IMR-90 (cell line): ENCODE measurements around the gene CAT. TPM values are rescaled to one million over a fixed set of nuclear protein-coding genes. Genes with fewer than 3 reads are reported as not detected.

ENCODE experiments used
- ATAC-seq: fragments of 200-7000 bp; cut with Tn5 transposase; 2 replicates; pipeline ENCODE4 v1.9.1; 2020; ENCODE audit warnings: low read depth, mild to moderate bottlenecking, moderate library complexity
- BruUV-seq: library from RNA; stranded (reverse); fragments of 400-500 nt; replicated peaks from 2 replicates; lab custom pipeline; 2021; lab: Mats Ljungman, UMichigan
- CTCF ChIA-PET: fragments of 300-600 bp; formaldehyde crosslinking; extraction: SDS; loops from one replicate; lab custom pipeline; 2021; ENCODE audit warnings: antibody characterized with exemption; lab: Yijun Ruan, JAX
- POLR2A ChIA-PET: fragments of 300-600 bp; sonication (Branson Sonifier 250); formaldehyde crosslinking; loops from one replicate; lab custom pipeline; 2022; ENCODE audit warnings: antibody characterized with exemption; ENCODE audit not compliant: unreplicated experiment; lab: Charles Lee
- DNase-seq: peaks from one replicate; pipeline ENCODE4 v3.0.0; 2013
- H2AFZ ChIP-seq: replicated peaks from 2 replicates; pipeline ENCODE3; 2013; ENCODE audit warnings: low read length, mild to moderate bottlenecking; ENCODE audit not compliant: poor library complexity
- H2AK5ac ChIP-seq: 2 replicates; pipeline ENCODE4 v1.6.1; 2013; ENCODE audit warnings: low read depth, low read length, inconsistent platforms
- H2AK9ac ChIP-seq: replicated peaks from 2 replicates; pipeline ENCODE3; 2013; ENCODE audit warnings: mild to moderate bottlenecking, low read depth, low read length, moderate library complexity; ENCODE audit not compliant: poor library complexity
- H2BK120ac ChIP-seq: 2 replicates; pipeline ENCODE4 v1.6.1; 2013; ENCODE audit warnings: low read depth, low read length, inconsistent platforms
- H2BK15ac ChIP-seq: 3 replicates; pipeline ENCODE4 v1.6.1; 2013; ENCODE audit warnings: low read depth, low read length, inconsistent platforms
- H2BK20ac ChIP-seq: 2 replicates; pipeline ENCODE4 v1.6.1; 2013; ENCODE audit warnings: low read depth, mild to moderate bottlenecking, inconsistent platforms, low read length, moderate library complexity
- H2BK5ac ChIP-seq: 2 replicates; pipeline ENCODE4 v1.6.1; 2013; ENCODE audit warnings: mild to moderate bottlenecking, low read depth, low read length, inconsistent platforms; ENCODE audit not compliant: poor library complexity, severe bottlenecking
- H3K14ac ChIP-seq: replicated peaks from 2 replicates; pipeline ENCODE4 v1.6.1; 2013; ENCODE audit warnings: low read depth, low read length, inconsistent platforms
- H3K18ac ChIP-seq: 2 replicates; pipeline ENCODE4 v1.6.1; 2013; ENCODE audit warnings: low read depth, low read length, control low read depth
- H3K23ac ChIP-seq: 2 replicates; pipeline ENCODE4 v1.6.1; 2013; ENCODE audit warnings: low read depth, low read length, inconsistent platforms
- H3K27ac ChIP-seq: 2 replicates; pipeline ENCODE4 v1.5.1; 2013; ENCODE audit warnings: mild to moderate bottlenecking, control low read depth, low read length; ENCODE audit not compliant: insufficient read depth
- H3K27me3 ChIP-seq: 2 replicates; pipeline ENCODE4 v1.6.1; 2013; ENCODE audit warnings: low read length; ENCODE audit not compliant: control insufficient read depth, insufficient read depth
- H3K36me3 ChIP-seq: 2 replicates; pipeline ENCODE4 v1.6.1; 2013; ENCODE audit warnings: low read length, mixed read lengths; ENCODE audit not compliant: control insufficient read depth, insufficient read depth
- H3K4ac ChIP-seq: 2 replicates; pipeline ENCODE4 v1.6.1; 2013; ENCODE audit warnings: low read depth, low read length, inconsistent platforms
- H3K4me1 ChIP-seq: 2 replicates; pipeline ENCODE4 v1.6.1; 2013; ENCODE audit warnings: low read length, mixed read lengths; ENCODE audit not compliant: control insufficient read depth, insufficient read depth
- H3K4me2 ChIP-seq: 2 replicates; pipeline ENCODE4 v1.6.1; 2013; ENCODE audit warnings: low read depth, mild to moderate bottlenecking, control low read depth, low read length, moderate library complexity
- H3K4me3 ChIP-seq: 2 replicates; pipeline ENCODE4 v1.5.1; 2013; ENCODE audit warnings: low read depth, mild to moderate bottlenecking, control low read depth, low read length, moderate library complexity; ENCODE audit not compliant: insufficient read depth
- H3K56ac ChIP-seq: 2 replicates; pipeline ENCODE4 v1.6.1; 2013; ENCODE audit warnings: low read length, inconsistent platforms; ENCODE audit not compliant: insufficient read depth; ENCODE audit errors: extremely low read depth
- H3K79me1 ChIP-seq, 2 experiments: 2 replicates each; pipeline ENCODE4 v1.6.1; 2013; ENCODE audit warnings: low read length in 2 of 2, inconsistent platforms in 1 of 2, low read depth in 1 of 2
- H3K9ac ChIP-seq: 2 replicates; pipeline ENCODE4 v1.6.1; 2013; ENCODE audit warnings: low read depth, low read length, control low read depth
- H3K9me1 ChIP-seq: 2 replicates; pipeline ENCODE4 v1.6.1; 2013; ENCODE audit warnings: low read length, inconsistent platforms; ENCODE audit not compliant: insufficient read depth
- H3K9me3 ChIP-seq: 2 replicates; pipeline ENCODE4 v1.6.1; 2013; ENCODE audit warnings: low read length; ENCODE audit not compliant: control insufficient read depth, insufficient read depth
- H4K20me1 ChIP-seq: 2 replicates; pipeline ENCODE4 v1.6.1; 2013; ENCODE audit warnings: low read length, inconsistent platforms; ENCODE audit not compliant: insufficient read depth
- H4K5ac ChIP-seq: 2 replicates; pipeline ENCODE4 v1.6.1; 2013; ENCODE audit warnings: mild to moderate bottlenecking, low read depth, low read length, control low read depth
- H4K8ac ChIP-seq, 2 experiments: 2 replicates each; pipeline ENCODE4 v1.6.1; 2013; ENCODE audit warnings: low read depth in 2 of 2, low read length in 2 of 2, control low read depth in 1 of 2, inconsistent platforms in 1 of 2
- H4K91ac ChIP-seq: 2 replicates; pipeline ENCODE4 v1.6.1; 2013; ENCODE audit warnings: low read depth, low read length, inconsistent platforms; ENCODE audit not compliant: insufficient read depth
- CEBPB ChIP-seq: IDR thresholded peaks from 2 replicates; pipeline ENCODE4 v1.6.1; 2012; ENCODE audit warnings: low read depth, low read length, improper control_type of control experiment
- ELK1 ChIP-seq: fragments of 150-350 bp; IDR thresholded peaks from 2 replicates; pipeline ENCODE4 v1.6.1; 2016; ENCODE audit warnings: low read depth, mild to moderate bottlenecking, low read length, moderate library complexity, borderline replicate concordance
- FOS ChIP-seq: fragments of 150-350 bp; IDR thresholded peaks from 2 replicates; pipeline ENCODE4 v1.6.1; 2016; ENCODE audit warnings: low read depth, low read length
- MAFK ChIP-seq: IDR thresholded peaks from 2 replicates; pipeline ENCODE4 v1.6.1; 2012; ENCODE audit warnings: low read depth, low read length, improper control_type of control experiment
- MAZ ChIP-seq: IDR thresholded peaks from 2 replicates; pipeline ENCODE4 v1.6.1; 2012; ENCODE audit warnings: low read depth, mild to moderate bottlenecking, low read length, improper control_type of control experiment, moderate library complexity, borderline replicate concordance
- MXI1 ChIP-seq: IDR thresholded peaks from 2 replicates; pipeline ENCODE4 v1.6.1; 2012; ENCODE audit warnings: low read depth, mild to moderate bottlenecking, low read length, moderate library complexity, borderline replicate concordance
- NFE2L2 ChIP-seq: fragments of 150-350 bp; IDR thresholded peaks from 2 replicates; pipeline ENCODE4 v1.6.1; 2016; ENCODE audit warnings: low read depth, mild to moderate bottlenecking, low read length
- POLR2A ChIP-seq: IDR thresholded peaks from 2 replicates; pipeline ENCODE4 v1.6.1; 2012; ENCODE audit warnings: mild to moderate bottlenecking, low read depth, low read length
- RAD21 ChIP-seq: IDR thresholded peaks from 2 replicates; pipeline ENCODE4 v1.6.1; 2012; ENCODE audit warnings: low read length, improper control_type of control experiment
- RCOR1 ChIP-seq: IDR thresholded peaks from 2 replicates; pipeline ENCODE4 v1.6.1; 2012; ENCODE audit warnings: mild to moderate bottlenecking, low read length, improper control_type of control experiment; ENCODE audit not compliant: insufficient replicate concordance
- RFX5 ChIP-seq: IDR thresholded peaks from 2 replicates; pipeline ENCODE4 v1.8.0; 2012; ENCODE audit warnings: low read depth, mild to moderate bottlenecking, low read length, moderate library complexity
- USF2 ChIP-seq: fragments of 150-350 bp; IDR thresholded peaks from 2 replicates; pipeline ENCODE4 v1.6.1; 2017; ENCODE audit warnings: mild to moderate bottlenecking, antibody characterized with exemption, low read length, low read depth
- WGBS, 2 experiments: methylation state at CpG; one replicate each; pipeline versions ENCODE4 v1.1.5 to v1.1.7; 2013; ENCODE audit warnings: missing lambda C conversion rate in 2 of 2; ENCODE audit not compliant: insufficient read length in 1 of 2; ENCODE audit errors: extremely low coverage in 2 of 2; 5-methylcytosine and 5-hydroxymethylcytosine counted together
- dilution Hi-C: fragments of 300-500 bp; cut with HindIII; formaldehyde crosslinking; loops from one replicate; pipeline ENCODE4 v1.14.3; 2018; ENCODE audit warnings: low sequenced_read_pairs; ENCODE audit not compliant: unreplicated experiment
- in situ Hi-C: fragments of 300-500 bp; cut with MboI; formaldehyde crosslinking; loops from 3 replicates; pipeline ENCODE4 v1.14.3; 2019; ENCODE audit warnings: low sequenced_read_pairs, inconsistent platforms, mixed read lengths
- intact Hi-C: fragments of 100-400 bp; cut with micrococcal nuclease; formaldehyde crosslinking; loops from 2 replicates; pipeline ENCODE4 v1.10.0; 2022
- polyA plus RNA-seq, 3 experiments: library from polyadenylated mRNA; depleted of rRNA; stranded (reverse); fragments of >200 nt; gene quantifications; 2 replicates each; pipeline ENCODE4 v1.2.3, GENCODE V29; 2012; ENCODE audit warnings: low replicate concordance in 1 of 3
- total RNA-seq: library from RNA; depleted of rRNA; stranded (reverse); fragments of >200 nt; gene quantifications from 2 replicates; pipeline ENCODE4 v1.2.3, GENCODE V29; 2012
- TF ChIP-seq, protein P1 (sequence below): conservative IDR thresholded peaks from 2 replicates; pipeline ENCODE4 v1.5.1; 2012; ENCODE audit warnings: mild to moderate bottlenecking, low read depth, low read length, improper control_type of control experiment

CAT gene
- total and polyA plus RNA-seq, 2 of the 4 experiments (the other 2 are of a cell fraction): 52.5 to 80.5 TPM

DNA sequence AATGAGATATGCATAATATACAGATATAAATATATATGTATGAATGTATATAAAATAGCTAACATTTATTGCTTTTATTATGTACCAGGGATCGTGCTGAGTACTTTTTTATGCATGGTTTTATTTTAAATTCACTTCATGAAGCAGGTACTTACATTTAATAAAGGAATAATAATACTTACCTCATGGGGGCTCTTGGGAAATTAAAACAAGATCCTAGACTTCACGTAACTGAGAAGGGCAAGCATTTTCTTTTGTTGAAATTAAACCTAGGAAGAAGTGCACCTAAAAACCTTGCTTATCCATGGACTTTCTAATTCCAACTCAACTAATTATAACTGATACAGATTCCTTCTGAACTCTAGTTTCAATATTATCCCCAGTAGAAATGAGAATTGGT, 40.9 kb upstream of the CAT start:
- Histone ChIP-seq H2BK15ac (no peak overlapping the region), H4K5ac (no peak overlapping the region), H3K9me1 (peaks cover 2% of the 10 kb centered on the region; the same call in 1 of the 2 replicates), H3K18ac (no peak overlapping the region), H2AFZ (no peak overlapping the region), H3K4me1 (peaks cover 2% of the 10 kb centered on the region; the same call in 1 of the 2 replicates), H3K23ac (no peak overlapping the region), H2BK20ac (no peak overlapping the region), H4K20me1 (no peaks in the 10 kb centered on the region), H3K56ac (no peak overlapping the region), H3K79me1 (no peaks in the 10 kb centered on the region), H3K36me3 (no peaks in the 10 kb centered on the region), H2BK120ac (no peak overlapping the region), H4K8ac (no peak overlapping the region), H2BK5ac (no peak overlapping the region), H3K4me2 (no peak overlapping the region), H3K4ac (no peak overlapping the region), H4K91ac (no peak overlapping the region), H2AK5ac (no peak overlapping the region), H3K27me3 (peaks cover 2% of the 10 kb centered on the region; the same call in 1 of the 2 replicates), H2AK9ac (no peak overlapping the region), H3K4me3 (no peak overlapping the region), H3K27ac (no peak overlapping the region), H3K9ac (no peak overlapping the region), H3K14ac (no peak overlapping the region), H3K9me3 (peaks cover 3% of the 10 kb centered on the region)
- DNase-seq: no peak
- no CpG with 5 or more reads among the region's 2 CpGs for WGBS, 2 experiments
- dilution Hi-C loops (no loop called here), in situ Hi-C loops (no loop called here), intact Hi-C loops (no loop called here)
- BruUV-seq: no TSS peak
- ChIA-PET POLR2A (no interaction called here), CTCF (interaction anchor here (1.0 kb wide), 1 partner anchor 19 kb away, joined by 4 read pairs; no protein-coding TSS in a partner anchor)
- TF ChIP-seq RAD21: no peak
- TF ChIP-seq NFE2L2: no peak
- no peak for TF ChIP-seq MXI1
- TF ChIP-seq MAZ: no peak
- TF ChIP-seq FOS: no peak
- no peak for TF ChIP-seq RFX5
- TF ChIP-seq, protein P1, sequence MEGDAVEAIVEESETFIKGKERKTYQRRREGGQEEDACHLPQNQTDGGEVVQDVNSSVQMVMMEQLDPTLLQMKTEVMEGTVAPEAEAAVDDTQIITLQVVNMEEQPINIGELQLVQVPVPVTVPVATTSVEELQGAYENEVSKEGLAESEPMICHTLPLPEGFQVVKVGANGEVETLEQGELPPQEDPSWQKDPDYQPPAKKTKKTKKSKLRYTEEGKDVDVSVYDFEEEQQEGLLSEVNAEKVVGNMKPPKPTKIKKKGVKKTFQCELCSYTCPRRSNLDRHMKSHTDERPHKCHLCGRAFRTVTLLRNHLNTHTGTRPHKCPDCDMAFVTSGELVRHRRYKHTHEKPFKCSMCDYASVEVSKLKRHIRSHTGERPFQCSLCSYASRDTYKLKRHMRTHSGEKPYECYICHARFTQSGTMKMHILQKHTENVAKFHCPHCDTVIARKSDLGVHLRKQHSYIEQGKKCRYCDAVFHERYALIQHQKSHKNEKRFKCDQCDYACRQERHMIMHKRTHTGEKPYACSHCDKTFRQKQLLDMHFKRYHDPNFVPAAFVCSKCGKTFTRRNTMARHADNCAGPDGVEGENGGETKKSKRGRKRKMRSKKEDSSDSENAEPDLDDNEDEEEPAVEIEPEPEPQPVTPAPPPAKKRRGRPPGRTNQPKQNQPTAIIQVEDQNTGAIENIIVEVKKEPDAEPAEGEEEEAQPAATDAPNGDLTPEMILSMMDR: no peak
- TF ChIP-seq MAFK: no peak
- TF ChIP-seq POLR2A: no peak
- no peak for TF ChIP-seq ELK1
- TF ChIP-seq CEBPB: no peak
- no peak for TF ChIP-seq USF2
- no peak for TF ChIP-seq RCOR1
- ATAC-seq: no peak
